GM18517 (cell line): ENCODE results near the gene ACTG2.
"Not testable (repeated sequence)": the region's sequence is repeated elsewhere in the genome, so short reads cannot be mapped to it uniquely, and the experiment has no call there.

Experiments
- ATAC-seq: cut with Tn5 transposase; IDR thresholded peaks from one replicate; pipeline ENCODE4 v1.9.1; 2021; ENCODE audit warnings: mild to moderate bottlenecking, moderate library complexity; ENCODE audit not compliant: unreplicated experiment

Gene ACTG2

DNA sequence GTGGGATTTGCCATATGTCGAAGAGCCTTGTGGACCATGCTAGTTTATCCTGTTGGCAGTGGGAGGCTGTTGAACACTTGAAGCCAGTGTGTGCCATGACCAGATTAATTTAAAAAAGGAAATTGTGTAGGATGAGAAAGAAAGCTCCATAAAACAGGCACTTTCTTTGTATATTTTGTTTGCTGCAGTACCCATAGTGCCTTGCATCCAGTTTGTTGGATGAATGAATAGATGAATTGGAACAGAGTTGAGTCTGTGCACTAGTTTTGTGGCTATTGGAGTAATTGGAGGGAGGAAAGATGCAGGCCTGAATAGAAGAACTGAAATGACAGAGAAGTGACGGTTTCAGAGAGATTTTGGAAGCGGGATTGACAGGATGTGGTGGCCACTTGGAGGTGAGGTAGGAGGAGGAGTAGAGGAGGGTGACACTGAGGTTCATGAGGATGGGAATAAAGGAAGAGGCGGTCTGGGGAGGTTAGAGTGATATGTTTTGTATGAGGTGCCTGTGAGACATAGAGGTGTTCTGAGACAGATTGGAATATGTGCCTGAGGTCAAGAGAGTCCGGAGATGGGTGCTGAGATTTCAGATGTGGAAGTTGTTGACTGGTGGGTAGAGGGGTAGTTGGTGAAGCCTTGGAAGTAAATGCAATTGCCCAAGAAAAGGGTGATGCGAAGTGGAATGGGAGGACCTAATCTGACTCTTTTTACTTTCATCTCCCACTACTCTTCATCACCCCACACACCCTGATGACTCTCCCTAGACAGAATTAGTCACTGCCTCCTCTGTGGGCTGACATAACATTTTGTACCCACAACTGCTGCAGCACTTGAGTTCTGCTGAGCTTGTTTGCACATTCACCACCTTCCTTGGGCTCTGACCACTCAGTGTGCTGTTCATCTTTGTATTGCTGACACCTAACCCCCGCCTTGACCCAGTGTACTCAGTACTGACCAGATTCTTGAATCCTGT is 39.0 kb downstream of the ACTG2 start:
- no peak for ATAC-seq

GRCh38 chr2:73933194-73933593 is 40.4 kb downstream of the ACTG2 start:
- ATAC-seq, result no peak

DNA sequence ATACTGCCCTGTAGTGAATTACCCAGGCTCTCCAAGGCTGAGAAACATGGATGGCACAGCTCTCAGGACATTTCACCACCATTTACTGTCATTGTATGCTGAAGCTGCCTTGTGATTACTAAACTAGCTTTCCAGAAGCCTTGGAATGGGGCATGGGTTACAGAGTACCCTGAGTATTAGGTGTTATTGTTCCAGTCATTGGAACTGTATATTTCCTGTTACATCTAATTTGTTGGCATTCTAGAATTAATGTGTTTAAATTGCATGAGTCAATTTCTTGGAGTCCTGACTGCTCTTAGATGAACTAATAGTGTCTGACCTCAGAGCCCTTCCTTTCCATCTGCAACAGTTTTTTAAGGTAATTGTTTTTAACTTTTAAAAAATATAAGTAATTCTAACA is 42.8 kb downstream of the ACTG2 start:
- no peak for ATAC-seq

DNA sequence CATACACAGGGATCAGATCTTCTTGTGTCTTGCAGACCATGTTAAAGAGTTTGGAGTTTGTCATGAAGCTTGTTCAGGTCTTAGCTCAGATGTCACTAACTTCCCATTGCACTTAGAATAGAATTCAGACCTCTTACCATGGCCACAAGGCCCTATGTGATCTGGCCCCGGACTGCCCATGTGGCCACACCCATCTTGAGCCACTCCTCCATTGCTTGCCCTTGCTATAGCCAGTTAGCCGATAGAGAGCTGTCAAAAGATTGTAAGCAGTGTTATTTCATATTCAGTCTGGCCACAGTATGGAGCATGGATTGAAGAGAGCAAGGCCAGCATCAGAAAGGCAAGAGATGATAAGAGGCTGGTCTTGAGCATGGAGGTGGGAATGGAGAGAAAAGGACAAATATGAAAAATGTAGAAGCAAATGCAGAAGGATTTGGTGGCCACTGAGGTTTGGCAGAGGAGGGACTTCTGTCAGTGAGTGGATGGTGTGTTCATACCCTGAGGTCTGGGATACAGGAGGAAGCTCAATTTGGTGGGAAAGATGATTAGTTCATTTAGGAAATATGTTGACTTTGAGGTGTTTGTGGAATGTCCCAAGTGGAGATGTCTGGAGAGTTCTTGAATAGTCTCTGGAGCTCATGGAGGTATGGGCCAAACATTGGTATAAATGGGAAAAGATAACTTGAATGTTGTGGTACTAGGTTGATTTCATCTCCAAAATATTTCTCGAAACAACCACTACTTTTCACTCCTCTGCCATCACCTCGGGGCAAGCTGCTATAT is 44.5 kb downstream of the ACTG2 start:
- no peak for ATAC-seq

DNA sequence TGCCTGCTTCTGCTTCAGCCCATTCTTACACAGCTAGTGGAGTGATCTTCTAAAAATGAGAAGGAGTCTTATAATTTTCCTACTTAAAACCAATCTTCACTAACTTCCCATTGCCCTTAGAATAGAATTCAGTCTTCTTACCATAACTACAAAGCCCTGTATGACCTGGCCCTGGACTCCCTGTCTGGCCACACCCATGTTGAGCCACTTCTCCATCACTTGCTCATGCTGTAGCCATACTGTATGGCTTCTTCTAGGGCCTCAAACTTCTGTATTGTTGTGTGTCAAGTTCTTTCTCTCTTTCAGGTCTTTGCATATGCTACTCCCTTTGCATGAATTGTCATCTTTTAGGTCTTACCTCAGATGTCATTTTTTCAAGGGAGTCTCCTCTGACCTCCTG is 45.1 kb downstream of the ACTG2 start:
- no peak for ATAC-seq

GRCh38 chr2:73938718-73939352 is 46.0 kb downstream of the ACTG2 start:
- no peak for ATAC-seq

GRCh38 chr2:73939419-73939818 is 46.6 kb downstream of the ACTG2 start:
- ATAC-seq, result no peak

GRCh38 chr2:73940066-73940465 is 47.3 kb downstream of the ACTG2 start:
- not testable (repeated sequence) for ATAC-seq

- ATAC-seq, result no peak
Measured at GRCh38 chr2:73942664-73943063, 49.9 kb downstream of the ACTG2 start.

- ATAC-seq, result no peak
Measured at GRCh38 chr2:73944714-73945113, 51.9 kb downstream of the ACTG2 start.

- no peak for ATAC-seq
Measured at GRCh38 chr2:73946215-73946614, 53.4 kb downstream of the ACTG2 start.

DNA sequence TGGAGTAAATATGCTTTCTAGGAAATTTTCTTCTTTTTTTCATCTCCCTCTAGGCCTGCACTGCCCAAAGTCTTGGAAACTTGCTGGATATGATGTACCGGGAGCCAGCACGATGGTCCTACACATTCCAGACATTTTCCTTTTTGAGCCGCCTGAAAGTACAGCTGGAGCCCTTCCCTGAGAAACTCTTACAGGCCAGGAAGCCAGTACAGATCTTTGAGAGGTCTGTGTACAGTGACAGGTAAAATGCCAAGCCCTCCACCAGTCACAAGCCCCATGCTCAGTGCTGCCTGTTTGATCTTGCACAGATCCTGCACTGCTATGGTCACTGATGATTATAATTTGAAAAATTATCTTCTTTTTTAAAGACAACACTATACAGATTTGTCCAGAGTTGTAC is 53.9 kb downstream of the ACTG2 start:
- no peak for ATAC-seq

GRCh38 chr2:73947412-73948018 is 54.7 kb downstream of the ACTG2 start:
- no peak for ATAC-seq

GRCh38 chr2:73949802-73950201 is 57.0 kb downstream of the ACTG2 start:
- ATAC-seq, result no peak

DNA sequence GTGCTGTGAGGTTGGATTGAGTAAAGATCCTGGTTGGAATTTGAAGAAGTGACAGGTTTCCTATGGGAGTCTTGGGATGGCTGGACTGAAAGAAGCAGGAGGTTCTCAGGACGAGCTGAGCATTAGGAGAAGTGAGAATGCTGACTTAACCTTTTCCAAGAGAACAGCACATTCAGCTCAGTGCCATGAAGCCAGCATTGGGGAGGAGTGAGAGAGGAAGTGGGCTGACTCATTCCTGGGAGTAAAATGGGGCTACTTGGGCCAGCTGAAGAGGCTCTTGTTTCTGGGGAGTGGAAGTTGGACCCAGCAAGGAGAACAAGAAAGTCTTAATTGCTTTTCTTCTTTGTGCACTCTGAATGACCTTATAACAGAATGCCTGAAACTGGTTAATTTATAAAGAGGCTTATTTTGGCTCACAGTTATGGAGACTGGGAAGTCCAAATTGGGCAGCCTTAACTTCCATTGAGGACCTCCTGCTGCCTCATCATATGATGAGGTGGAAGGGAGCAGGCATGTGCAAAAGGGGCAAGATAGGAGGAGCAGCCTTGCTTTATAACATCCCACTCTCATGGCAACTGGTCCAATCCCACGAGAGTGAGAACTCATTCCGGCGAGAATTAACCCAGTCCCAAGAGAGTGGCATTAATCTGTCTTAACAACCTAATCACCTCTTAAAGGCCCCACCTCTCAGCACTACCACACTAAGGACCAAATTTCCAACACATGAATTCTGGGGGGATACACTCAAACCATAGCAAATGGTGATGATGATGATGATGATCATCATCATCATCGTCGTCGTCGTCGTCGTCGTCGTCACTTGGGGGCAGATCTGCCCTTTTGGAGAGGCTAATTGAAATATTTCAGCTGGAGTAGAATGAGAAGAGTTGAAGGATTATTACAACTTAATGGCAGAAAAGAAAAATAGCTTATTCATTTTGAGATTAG is 60.0 kb downstream of the ACTG2 start:
- no peak for ATAC-seq

GRCh38 chr2:73956218-73956865 is 63.5 kb downstream of the ACTG2 start:
- no peak for ATAC-seq

DNA sequence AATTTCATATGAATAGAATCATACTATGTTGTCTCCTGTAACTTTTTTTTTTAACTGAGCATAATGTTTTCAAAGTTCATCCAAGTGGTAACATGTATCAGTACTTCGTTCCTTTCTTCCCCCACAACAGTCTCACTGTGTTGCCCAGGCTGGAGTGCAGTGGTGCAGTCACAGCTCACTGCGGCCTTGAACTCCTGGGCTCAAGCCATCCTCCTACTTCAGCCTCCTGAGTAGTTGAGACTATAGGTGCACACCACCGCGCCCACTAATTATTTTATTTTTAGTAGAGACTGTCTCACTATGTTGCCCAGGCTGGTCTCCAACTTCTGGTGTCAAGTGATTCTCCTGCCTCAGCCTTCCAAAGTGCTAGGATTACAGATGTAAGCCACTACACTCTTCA is 68.5 kb downstream of the ACTG2 start:
- ATAC-seq, result no peak

GRCh38 chr2:73961823-73962615 is 69.2 kb downstream of the ACTG2 start:
- ATAC-seq, result no peak

DNA sequence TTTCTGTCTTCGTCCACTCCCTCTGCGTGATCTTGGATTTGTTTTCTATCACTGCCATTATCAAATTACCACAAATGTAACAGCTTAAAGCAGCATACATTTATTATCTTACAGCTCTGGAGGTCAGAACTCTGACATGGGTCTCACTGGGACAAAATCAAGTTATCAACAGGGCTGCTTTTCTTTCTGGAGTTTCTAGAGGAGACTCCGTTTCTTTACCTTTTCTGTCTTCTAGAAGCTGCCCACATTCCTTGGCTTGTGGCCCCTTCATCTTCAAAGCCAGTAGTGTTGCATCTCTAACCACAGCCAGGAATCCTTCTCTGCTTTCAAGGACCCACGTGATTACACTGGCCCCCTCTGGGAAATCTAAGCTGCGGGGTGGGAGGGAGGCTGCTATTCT is 70.0 kb downstream of the ACTG2 start:
- no peak for ATAC-seq
